Uterus (tissue), 4 donors: ENCODE measurements around the gene LRRC4C. TPM values are rescaled to one million over a fixed set of nuclear protein-coding genes. Genes with fewer than 3 reads are reported as not detected.

ENCODE experiments used
- DNase-seq, 2 donors: peaks; one replicate each; pipeline ENCODE4 v3.0.0-alpha.2; 2019 to 2020
- H3K27ac ChIP-seq, 2 donors: fragments of 200-600 bp; sonication (generic); 1 replicate in 1 of 2; 2 replicates in 1 of 2; pipeline ENCODE4 v1.5.1; 2016 to 2018
- H3K27me3 ChIP-seq, 2 donors: fragments of 200-600 bp; sonication (generic); one replicate each; pipeline ENCODE4 v1.5.1; 2018 to 2019; ENCODE audit warnings: control low read depth in 1 of 2
- H3K36me3 ChIP-seq, 2 donors: fragments of 200-600 bp; sonication (generic); one replicate each; pipeline ENCODE4 v1.5.1; 2019; ENCODE audit warnings: control low read depth in 1 of 2
- H3K4me1 ChIP-seq, 2 donors: fragments of 200-600 bp; sonication (generic); one replicate each; pipeline ENCODE4 v1.5.1; 2018 to 2019; ENCODE audit warnings: control low read depth in 1 of 2
- H3K4me3 ChIP-seq, 2 donors: fragments of 200-600 bp; sonication (generic); 1 replicate in 1 of 2; 2 replicates in 1 of 2; pipeline ENCODE4 v1.5.1; 2018 to 2019; ENCODE audit warnings: mild to moderate bottlenecking in 1 of 2
- H3K9me3 ChIP-seq, 2 donors: fragments of 200-600 bp; sonication (generic); one replicate each; pipeline ENCODE4 v1.5.1; 2019; ENCODE audit warnings: control low read depth in 1 of 2
- CTCF ChIP-seq, 4 experiments: fragments of 200-600 bp in 2 of 4; fragments of 450-650 bp in 2 of 4; sonication (generic) in 2 of 4; IDR thresholded peaks; one replicate each; pipeline ENCODE4 v1.5.1; 2016 to 2019; ENCODE audit warnings: antibody characterized with exemption in 4 of 4, mild to moderate bottlenecking in 2 of 4, moderate library complexity in 1 of 4
- POLR2A ChIP-seq, 2 donors: fragments of 450-650 bp; IDR thresholded peaks; one replicate each; pipeline ENCODE4 v1.6.1; 2016; ENCODE audit warnings: antibody characterized with exemption in 2 of 2, mild to moderate bottlenecking in 1 of 2, moderate library complexity in 1 of 2
- intact Hi-C: fragments of 100-400 bp; cut with DNase I; formaldehyde crosslinking; loops from one replicate; pipeline ENCODE4 v1.15.1; 2023; ENCODE audit warnings: low total_unique reads
- total RNA-seq, 4 donors: library from RNA; depleted of rRNA in 3 of 4; stranded (reverse); fragments of >200 nt in 3 of 4; gene quantifications; one replicate each; pipeline versions ENCODE4 v1.1.0 to v1.2.4, GENCODE V29; 2014 to 2023
- donor health status: DM: yes; HTN: yes; CAD: no.

The LRRC4C gene
- total RNA-seq, 4 donors from 2014 or later, result 1.5 to 16.9 (median 2.1) TPM; not detected in 1

GRCh38 chr11:40185793-40186192 is 1273.7 kb downstream of the LRRC4C start:
- Histone ChIP-seq H3K27ac (no peak overlapping the region), H3K4me3 (no peak overlapping the region), H3K36me3 (no peaks in the 10 kb centered on the region), H3K4me1 (no peaks in the 10 kb centered on the region), H3K27me3 (no peaks in the 10 kb centered on the region), H3K9me3 (no peaks in the 10 kb centered on the region)
- TF ChIP-seq POLR2A (IDR thresholded peaks at IDR 0.05) (no peak), CTCF (IDR thresholded peaks at IDR 0.05) (no peak)
- DNase-seq, result no peak
- intact Hi-C loops, result no loop called here

GRCh38 chr11:40183073-40184064 is 1276.1 kb downstream of the LRRC4C start:
- H3K27ac ChIP-seq, result no peak overlapping the region
- no peaks in the 10 kb centered on the region for H3K4me1 ChIP-seq
- intact Hi-C loops, result no loop called here
- TF ChIP-seq POLR2A (IDR thresholded peaks at IDR 0.05) (no peak), CTCF (IDR thresholded peaks at IDR 0.05) (no peak)
- H3K27me3 ChIP-seq, result no peaks in the 10 kb centered on the region
- H3K36me3 ChIP-seq, result no peaks in the 10 kb centered on the region
- DNase-seq, result no peak
- H3K4me3 ChIP-seq, result no peak overlapping the region
- H3K9me3 ChIP-seq, result no peaks in the 10 kb centered on the region

- Histone ChIP-seq H3K9me3 (no peaks in the 10 kb centered on the region), H3K27ac (no peak overlapping the region), H3K36me3 (no peaks in the 10 kb centered on the region), H3K4me3 (no peak overlapping the region), H3K4me1 (no peaks in the 10 kb centered on the region), H3K27me3 (no peaks in the 10 kb centered on the region)
- TF ChIP-seq POLR2A (IDR thresholded peaks at IDR 0.05) (no peak), CTCF (IDR thresholded peaks at IDR 0.05) (no peak)
- intact Hi-C loops, result no loop called here
- no peak for DNase-seq
Measured at GRCh38 chr11:40179541-40179940, 1279.9 kb downstream of the LRRC4C start.

GRCh38 chr11:40178470-40178869 is 1281.0 kb downstream of the LRRC4C start:
- H3K4me3 ChIP-seq, result no peak overlapping the region
- TF ChIP-seq POLR2A (IDR thresholded peaks at IDR 0.05), result no peak
- TF ChIP-seq CTCF (IDR thresholded peaks at IDR 0.05), result no peak
- DNase-seq, result no peak
- H3K27me3 ChIP-seq, result no peaks in the 10 kb centered on the region
- no peaks in the 10 kb centered on the region for H3K4me1 ChIP-seq
- H3K27ac ChIP-seq, result no peak overlapping the region
- no peaks in the 10 kb centered on the region for H3K9me3 ChIP-seq
- H3K36me3 ChIP-seq, result no peaks in the 10 kb centered on the region
- intact Hi-C loops, result no loop called here

GRCh38 chr11:40175980-40176379 is 1283.5 kb downstream of the LRRC4C start:
- DNase-seq, result no peak
- no peaks in the 10 kb centered on the region for H3K27me3 ChIP-seq
- no peak overlapping the region for H3K27ac ChIP-seq
- no peaks in the 10 kb centered on the region for H3K4me1 ChIP-seq
- no peaks in the 10 kb centered on the region for H3K9me3 ChIP-seq
- H3K36me3 ChIP-seq, result no peaks in the 10 kb centered on the region
- intact Hi-C loops, result no loop called here
- no peak overlapping the region for H3K4me3 ChIP-seq
- TF ChIP-seq POLR2A (IDR thresholded peaks at IDR 0.05), result no peak
- TF ChIP-seq CTCF (IDR thresholded peaks at IDR 0.05), result no peak
